ENCODE measurements around the gene KIF3A.
A peak's percentile ranks its signal among the peaks of the same experiment; 100 is the strongest.

Gene KIF3A

DNA sequence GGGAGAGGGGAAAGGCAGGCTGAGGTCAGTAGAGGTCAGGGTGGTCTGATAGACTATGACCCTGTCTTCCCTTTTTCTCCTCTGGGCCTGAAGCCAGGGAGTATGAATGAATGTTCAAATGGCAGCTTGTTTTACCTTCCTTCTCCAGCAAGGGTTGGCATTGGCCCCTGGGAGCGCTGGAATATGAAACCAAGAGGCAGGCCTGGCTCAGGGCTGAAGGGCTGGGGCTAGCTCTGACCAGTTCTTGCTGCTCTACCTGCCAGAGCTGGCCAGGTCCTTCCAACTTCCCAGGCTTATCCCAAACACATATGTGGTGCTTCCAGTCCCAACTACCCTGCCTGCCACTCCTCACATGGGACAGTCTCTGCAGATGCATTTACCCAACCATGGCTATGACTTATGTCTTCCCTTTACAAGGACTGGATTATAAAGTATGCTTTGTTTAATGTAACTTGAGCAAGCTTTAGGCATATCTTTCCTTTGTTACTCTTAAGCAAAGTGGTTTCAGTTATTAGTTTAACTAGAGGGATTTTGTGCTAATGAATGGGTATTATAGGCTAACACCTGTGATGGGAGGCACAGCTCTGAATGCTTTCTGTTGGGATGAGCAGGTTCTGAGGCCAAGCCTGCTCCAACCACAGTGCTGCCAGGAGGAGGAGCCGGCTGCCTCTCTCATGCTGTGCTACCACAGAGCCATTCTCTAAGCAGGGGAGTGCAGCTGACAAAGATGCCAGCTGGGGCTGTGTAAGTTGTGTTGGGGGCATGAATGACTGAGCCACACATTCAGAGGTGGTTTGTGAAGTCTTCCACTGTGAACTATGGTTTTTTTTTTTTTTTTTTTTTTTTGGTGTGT, 16.0 kb upstream of the KIF3A start:
- no peak for DNase-seq

GRCh38 chr5:132752581-132753125, 15.3 kb upstream of the KIF3A start:
- DNase-seq, result no peak

DNA sequence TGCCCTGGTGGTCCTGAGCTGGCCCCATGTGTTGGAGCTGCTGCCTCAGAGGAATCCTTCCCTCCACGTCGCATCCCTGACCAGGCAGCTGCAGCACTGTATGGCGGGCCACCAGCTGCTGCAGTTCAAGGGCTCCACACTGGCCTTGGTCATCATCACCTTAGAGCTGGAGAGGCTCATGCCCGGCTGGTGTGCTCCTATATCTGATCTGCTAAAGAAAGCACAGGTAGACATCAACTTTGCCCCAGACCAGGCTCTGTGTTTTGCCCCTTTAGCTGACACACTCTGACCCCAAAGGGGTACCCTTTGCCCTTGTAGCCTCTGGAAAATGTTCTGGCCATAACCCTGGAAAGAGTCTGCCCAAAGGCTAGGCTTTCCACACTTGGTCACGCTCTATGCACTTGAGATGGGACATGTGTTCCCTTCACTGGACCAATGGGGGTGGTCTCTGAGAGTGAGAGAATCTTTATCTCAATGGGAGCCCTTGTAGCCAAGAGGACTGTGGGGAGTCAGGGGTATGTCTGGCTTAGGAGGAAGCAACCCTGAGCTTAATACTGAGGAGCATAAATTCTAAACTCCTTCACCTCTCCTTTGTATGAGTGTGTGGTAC, 14.7 kb upstream of the KIF3A start:
- no peak for DNase-seq

DNA sequence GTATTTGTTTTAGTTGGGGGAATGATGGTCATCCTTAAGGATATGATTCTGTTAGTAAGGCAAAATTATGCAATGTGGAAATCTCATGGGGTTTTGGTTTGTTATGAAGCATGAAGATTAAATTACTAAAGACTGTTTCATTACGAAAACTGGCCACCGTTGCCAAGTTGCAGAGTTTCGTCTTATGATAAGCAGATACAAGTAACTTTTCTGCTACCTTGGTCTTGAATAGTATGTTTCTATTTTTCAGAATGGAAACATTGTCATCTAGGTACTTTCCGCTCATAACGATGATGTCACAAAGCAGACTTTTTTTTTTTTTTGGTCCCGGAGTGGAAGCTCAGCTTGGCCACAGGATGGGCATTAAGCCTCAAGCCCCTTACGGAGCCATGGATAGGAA, 14.1 kb upstream of the KIF3A start:
- DNase-seq, result peak; percentile 14

DNA sequence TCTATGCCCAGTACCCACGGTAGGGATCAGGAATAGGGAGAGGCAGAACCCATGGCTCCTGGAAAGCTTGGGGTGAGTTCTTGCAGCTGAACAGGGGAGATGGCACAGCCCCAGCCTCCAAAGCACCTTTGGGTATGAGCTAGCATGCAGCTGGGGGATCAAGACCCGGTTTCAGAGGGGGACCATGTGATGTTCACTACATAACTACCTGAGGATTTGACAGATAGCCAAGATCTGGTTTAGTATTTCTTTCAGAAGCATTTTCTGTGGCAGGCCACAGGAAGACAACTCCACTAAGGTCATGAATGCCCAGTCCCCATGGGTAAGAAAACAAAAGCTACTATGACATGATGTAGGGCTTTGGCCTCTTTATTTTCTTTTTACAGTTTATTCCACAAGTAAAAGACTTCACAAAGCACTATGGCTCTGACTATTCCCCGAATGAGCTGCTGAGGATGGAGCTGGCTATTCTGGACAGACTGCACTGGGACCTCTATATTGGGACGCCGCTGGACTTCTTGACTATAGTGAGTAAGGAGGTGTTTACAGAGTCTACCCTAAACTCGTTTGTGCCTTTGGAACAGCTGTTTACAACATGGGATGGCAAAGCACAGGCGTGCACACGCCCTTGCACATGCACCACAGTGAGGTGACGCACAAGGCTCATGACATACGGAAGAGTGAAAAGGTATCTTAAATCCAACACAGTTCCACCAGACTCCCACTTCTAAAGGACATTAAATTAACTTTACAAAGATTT, 13.3 kb upstream of the KIF3A start:
- no peak for DNase-seq

DNA sequence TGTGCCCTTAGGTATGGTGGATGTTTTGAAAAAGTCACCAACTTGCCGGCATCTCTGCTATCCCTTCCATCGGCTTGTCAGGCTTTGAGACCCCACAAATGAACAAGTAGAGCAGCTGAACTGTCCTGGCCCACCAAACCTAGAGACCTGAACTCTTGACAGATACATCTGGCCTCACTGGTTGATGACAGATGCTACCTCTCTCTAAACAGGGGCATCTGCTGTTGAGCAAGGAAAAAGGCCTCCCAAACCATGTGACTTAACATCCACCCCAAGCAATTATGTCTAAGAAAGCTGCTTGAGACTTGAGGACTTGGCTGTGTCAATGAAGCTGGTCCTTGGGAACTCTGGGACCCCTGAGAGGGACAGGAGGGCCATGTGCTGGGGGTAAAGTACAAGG, 12.2 kb upstream of the KIF3A start:
- DNase-seq, result no peak

GRCh38 chr5:132748522-132749000, 11.2 kb upstream of the KIF3A start:
- no peak for DNase-seq

DNA sequence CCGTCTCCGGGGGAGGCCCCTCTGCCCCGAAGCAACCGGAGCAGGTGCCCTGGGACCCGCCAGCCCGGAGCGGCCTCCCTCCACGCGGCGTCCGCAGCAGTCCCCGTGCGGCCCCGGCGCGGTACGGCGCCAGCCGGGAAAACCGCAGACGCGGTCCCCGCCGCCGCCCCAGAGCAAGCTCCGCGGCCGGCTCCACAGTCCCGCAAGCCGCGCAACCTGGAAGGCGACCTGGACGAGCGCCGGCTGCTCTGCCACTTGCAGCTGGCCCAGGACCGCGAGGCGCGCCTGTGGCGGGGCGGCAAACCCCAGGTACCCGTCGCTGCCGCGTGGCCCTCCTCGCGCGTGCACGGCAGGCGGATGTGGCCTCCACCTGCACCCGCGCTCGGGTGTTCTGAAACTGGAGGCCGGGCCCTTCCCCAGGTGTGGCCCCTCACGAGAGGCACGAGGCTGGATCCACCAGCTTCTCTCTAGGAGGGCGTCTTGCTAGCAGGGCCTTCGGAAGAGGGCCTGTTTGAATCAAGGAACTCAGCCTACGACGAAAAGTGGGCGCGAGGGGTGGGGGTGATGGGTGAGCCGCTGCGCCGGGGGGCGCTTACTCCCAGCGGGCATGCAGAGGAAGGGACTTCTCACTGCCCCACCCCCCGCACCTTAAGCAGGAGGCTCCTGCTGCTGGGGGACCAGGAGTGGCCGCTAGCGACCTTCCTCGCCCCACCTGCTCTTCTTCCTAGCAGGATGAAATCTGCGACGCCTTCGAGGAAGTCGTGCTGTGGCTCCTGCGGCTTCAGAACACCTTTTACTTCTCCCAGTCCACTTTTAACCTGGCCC, 10.5 kb upstream of the KIF3A start:
- peak; percentile 63 for DNase-seq

DNA sequence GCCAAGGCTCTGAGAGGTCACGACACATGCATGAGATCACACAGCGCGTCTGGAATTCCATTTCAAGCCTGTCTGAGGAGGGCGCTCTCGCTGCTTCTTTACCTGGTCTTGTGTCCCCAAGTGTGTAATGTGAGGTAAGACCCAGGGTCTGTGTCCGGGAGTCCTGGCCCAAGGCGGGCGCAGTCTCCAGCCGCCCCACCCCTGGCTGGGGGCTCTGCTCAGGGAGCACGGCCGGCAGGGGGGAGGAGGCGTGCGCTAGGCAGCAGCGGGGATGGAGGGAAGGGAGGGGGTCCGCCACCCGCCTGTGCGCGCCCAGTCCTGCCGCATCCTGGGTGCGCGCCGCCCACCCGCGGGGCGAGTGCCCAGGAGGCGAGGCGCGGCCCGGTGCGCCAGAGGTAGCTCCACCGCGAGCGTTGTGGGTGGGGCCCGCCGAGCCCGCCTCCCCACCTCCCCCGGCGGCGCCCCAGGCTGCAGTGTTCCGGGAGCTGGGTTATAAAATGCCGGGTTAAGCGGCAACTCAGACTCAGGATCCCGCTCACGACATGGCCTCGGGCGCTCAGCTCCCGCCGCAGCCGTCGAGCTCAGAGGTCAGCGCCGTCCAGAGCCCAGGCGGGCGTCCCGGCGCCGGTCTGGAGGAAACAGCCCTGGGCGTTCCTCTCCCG, 9.7 kb upstream of the KIF3A start, which contains the start of gene CCNI2:
Gene CCNI2, plus strand, starts transcription at position 473 of the 662 bp plus-strand sequence. Its CDS starts 70 bp downstream, at position 543.
- peak; percentile 75 for DNase-seq

DNA sequence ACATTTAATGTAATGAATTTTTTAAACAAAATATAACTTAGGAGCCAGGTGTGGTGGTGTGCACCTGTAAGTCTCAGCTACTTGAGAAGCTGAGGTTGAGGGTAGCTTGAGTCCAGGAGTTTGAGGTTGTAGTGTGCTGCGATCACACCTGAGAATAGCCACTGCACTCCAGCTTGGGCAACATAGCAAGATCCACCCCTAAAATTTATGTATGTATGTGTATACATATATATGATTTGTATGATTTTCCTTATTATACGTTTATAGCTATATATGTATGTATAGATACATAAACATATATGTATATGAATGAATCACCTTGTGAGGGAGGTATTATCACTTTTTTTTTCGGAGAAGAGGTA, 9.2 kb upstream of the KIF3A start:
- DNase-seq, result no peak

GRCh38 chr5:132744659-132745058, 7.3 kb upstream of the KIF3A start:
- no peak for DNase-seq

DNA sequence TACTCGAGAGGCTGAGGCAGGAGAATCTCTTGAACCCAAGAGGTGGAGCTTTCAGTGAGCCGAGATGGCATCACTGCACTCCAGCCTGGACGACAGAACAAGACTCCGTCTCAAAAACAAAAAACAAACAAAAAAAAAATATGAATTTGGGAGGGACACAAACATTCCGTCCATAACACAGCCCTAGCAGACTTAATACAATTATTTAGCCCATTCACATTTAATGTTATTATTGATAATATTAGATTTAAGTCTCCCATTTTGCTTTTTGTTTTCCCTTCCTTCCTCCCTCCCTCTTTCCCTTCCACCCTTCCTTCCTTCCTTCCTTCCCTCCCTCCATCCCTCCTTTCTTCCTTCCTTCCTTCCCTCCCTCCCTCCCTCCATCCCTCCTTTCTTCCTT, 5.3 kb upstream of the KIF3A start:
- no peak for DNase-seq

DNA sequence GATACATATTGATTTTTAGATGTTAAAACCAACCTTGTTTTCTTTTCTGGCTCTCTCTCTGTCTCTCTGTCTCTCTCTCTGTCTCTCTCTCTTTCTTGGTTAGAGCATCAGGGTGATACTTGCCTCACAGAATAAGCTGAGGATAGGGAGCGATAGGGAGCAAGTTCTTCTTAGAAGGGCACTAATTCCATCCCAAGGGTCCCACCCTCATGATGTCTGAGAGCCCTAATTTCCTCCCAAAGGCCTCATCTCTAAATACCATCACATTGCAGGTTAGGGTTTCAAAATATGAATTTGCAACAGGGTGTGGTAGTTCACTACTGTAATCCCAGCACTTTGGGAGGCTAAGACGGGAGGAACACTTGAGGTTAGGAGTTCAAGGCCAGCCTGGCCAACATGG, 4.8 kb upstream of the KIF3A start:
- no peak for DNase-seq

- DNase-seq, result no peak
These were observed 1.9 kb upstream of the KIF3A start for GRCh38 chr5:132739232-132739631.

GRCh38 chr5:132737982-132738681, 786 bp upstream of the KIF3A start:
- no peak for DNase-seq

- DNase-seq, result no peak
These were observed 2.7 kb downstream of the KIF3A start for GRCh38 chr5:132734687-132735086.

DNA sequence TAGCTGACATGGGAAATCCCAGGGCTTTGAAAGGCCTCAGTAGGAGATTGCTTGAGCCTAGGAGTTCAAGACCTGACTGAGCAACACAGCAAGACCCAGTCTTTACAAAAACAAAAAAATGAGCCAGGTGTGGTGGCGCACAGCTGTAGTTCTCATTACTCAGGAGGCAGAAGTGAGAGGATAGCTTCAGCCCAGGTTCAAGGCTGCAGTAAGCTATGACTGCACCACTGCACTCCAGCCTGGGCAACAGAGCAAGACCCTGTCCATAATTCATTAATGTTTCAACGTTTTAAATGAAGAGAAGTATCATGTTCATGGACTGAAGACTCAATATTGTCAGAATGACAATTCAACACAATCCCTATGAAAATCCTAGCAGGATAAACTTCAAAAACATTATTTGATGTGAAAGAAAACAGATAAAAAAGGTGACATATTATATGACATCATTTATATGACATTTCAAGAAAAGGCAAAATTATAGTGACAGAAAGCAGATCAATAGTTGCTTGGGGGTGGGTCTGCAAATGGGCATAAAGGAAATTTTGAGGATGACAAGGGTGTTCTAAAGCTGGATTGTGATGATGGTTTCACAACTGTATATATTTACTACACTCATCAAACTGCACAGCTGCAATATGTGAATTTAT, 3.7 kb downstream of the KIF3A start:
- no peak for DNase-seq

- DNase-seq, result no peak
These were observed 7.5 kb downstream of the KIF3A start for GRCh38 chr5:132729896-132730295.

GRCh38 chr5:132725745-132726144, 11.6 kb downstream of the KIF3A start:
- no peak for DNase-seq

DNA sequence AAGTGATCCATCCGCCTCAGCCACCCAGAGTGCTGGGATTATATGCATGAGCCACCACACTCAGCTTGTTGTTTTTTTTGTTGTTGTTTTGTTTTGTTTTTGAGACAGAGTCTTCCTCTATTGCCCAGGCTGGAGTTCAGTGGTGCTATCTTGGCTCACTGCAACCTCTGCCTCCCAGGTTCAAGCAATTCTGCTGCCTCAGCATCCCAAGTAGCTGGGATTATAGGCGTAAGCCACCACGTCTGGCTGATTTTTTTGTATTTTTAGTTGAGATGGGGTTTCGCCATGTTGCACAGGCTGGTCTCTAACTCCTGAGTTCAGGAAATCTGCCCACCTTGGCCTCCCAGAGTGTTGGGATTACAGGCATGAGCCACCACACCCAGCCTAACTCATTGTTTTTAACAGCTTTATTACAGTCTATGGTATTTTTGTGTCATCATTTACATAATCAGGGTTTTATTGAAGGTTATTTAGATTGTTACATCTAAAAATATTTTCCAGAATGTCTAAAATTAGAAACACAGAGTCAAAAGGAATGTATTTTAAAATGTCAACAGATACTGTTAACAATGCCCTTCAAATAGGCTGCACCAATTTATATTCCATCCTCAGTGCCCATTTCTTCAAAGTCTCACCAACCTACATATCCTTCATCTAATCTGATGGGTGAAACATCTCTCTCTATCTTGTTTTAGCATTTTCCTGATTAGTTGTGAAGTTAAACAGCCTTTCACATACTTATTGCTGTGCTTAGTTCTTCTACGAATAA, 18.6 kb downstream of the KIF3A start:
- DNase-seq, result no peak
